Neural cell (in vitro differentiated cells): ENCODE results near the gene LRMDA. TPM values are rescaled to one million over a fixed set of nuclear protein-coding genes. Genes with fewer than 3 reads are reported as not detected.

Experiments
- H2AFZ ChIP-seq: fragments of 200-600, 300-800 bp; sonication (generic), shearing (Covaris generic); 2 replicates; pipeline ENCODE4 v1.6.0; 2014; ENCODE audit warnings: low read depth, mild to moderate bottlenecking, antibody characterized with exemption, low read length, moderate library complexity
- H3F3A ChIP-seq: fragments of 200-600 bp; shearing (Covaris generic); 2 replicates; pipeline ENCODE4 v1.6.1; 2016; ENCODE audit warnings: mild to moderate bottlenecking, moderate library complexity, mixed read lengths, antibody characterized with exemption, low read length; ENCODE audit not compliant: insufficient read depth, poor library complexity, severe bottlenecking
- H3K27ac ChIP-seq: fragments of 200-600, 300-800 bp; sonication (generic), shearing (Covaris generic); 2 replicates; pipeline ENCODE4 v1.5.1; 2014; ENCODE audit warnings: mild to moderate bottlenecking, low read length, moderate library complexity
- H3K27me3 ChIP-seq: fragments of 300-800, 200-600 bp; sonication (generic), shearing (Covaris generic); 2 replicates; pipeline ENCODE4 v1.6.0; 2014; ENCODE audit warnings: mild to moderate bottlenecking, low read depth, low read length, moderate library complexity; ENCODE audit not compliant: insufficient read depth
- H3K36me3 ChIP-seq: fragments of 300-800, 200-600 bp; sonication (generic), shearing (Covaris generic); 2 replicates; pipeline ENCODE4 v1.5.1; 2014; ENCODE audit warnings: mild to moderate bottlenecking, antibody characterized with exemption, low read length, moderate library complexity; ENCODE audit not compliant: insufficient read depth
- H3K4me2 ChIP-seq: fragments of 300-800, 200-600 bp; sonication (generic), shearing (Covaris generic); 2 replicates; pipeline ENCODE4 v1.6.0; 2014; ENCODE audit warnings: mild to moderate bottlenecking, low read length
- H3K4me3 ChIP-seq: fragments of 300-800, 200-600 bp; sonication (generic), shearing (Covaris generic); 2 replicates; pipeline ENCODE4 v1.5.1; 2014; ENCODE audit warnings: mild to moderate bottlenecking, low read length, moderate library complexity
- H3K79me2 ChIP-seq: fragments of 200-600 bp; shearing (Covaris generic); replicated peaks from 2 replicates; pipeline ENCODE4 v1.6.0; 2014; ENCODE audit warnings: mild to moderate bottlenecking, low read length, moderate library complexity; ENCODE audit not compliant: insufficient read depth
- H3K9ac ChIP-seq: fragments of 300-800, 200-600 bp; sonication (generic), shearing (Covaris generic); 2 replicates; pipeline ENCODE4 v1.6.1; 2016; ENCODE audit warnings: mild to moderate bottlenecking, low read length, mixed read lengths
- H3K9me2 ChIP-seq: fragments of 200-600 bp; shearing (Covaris generic); 2 replicates; pipeline ENCODE4 v1.6.1; 2016; ENCODE audit warnings: mild to moderate bottlenecking, low read length, mixed read lengths; ENCODE audit not compliant: insufficient read depth
- H3K9me3 ChIP-seq: fragments of 200-600, 300-800 bp; sonication (generic), shearing (Covaris generic); 2 replicates; pipeline ENCODE4 v1.6.1; 2016; ENCODE audit warnings: mild to moderate bottlenecking, mixed run types, low read length, moderate library complexity, mixed read lengths
- H4K20me1 ChIP-seq: fragments of 200-600 bp; shearing (Covaris generic); 2 replicates; pipeline ENCODE4 v1.6.1; 2016; ENCODE audit warnings: mild to moderate bottlenecking, mixed run types; ENCODE audit not compliant: insufficient read depth
- EP300 ChIP-seq: fragments of 450-650 bp; conservative IDR thresholded peaks from 2 replicates; pipeline ENCODE4 v1.6.1; 2014; ENCODE audit warnings: antibody characterized with exemption, mild to moderate bottlenecking, moderate library complexity; ENCODE audit not compliant: poor library complexity, severe bottlenecking
- EZH2 ChIP-seq: fragments of 200-600, 300-800 bp; shearing (Covaris generic), sonication (generic); IDR thresholded peaks from 2 replicates; pipeline ENCODE4 v1.6.1; 2014; ENCODE audit warnings: antibody characterized with exemption, low read length, borderline replicate concordance, mild to moderate bottlenecking; ENCODE audit not compliant: insufficient read depth, poor library complexity, severe bottlenecking
- MXI1 ChIP-seq: fragments of 450-650 bp; conservative IDR thresholded peaks from 2 replicates; pipeline ENCODE4 v1.6.1; 2014; ENCODE audit warnings: antibody characterized with exemption, mild to moderate bottlenecking; ENCODE audit not compliant: poor library complexity, severe bottlenecking
- POLR2AphosphoS5 ChIP-seq: IDR thresholded peaks from 2 replicates; pipeline ENCODE4 v1.6.1; 2012
- RAD21 ChIP-seq: fragments of 450-650 bp; conservative IDR thresholded peaks from 2 replicates; pipeline ENCODE4 v1.6.1; 2014; ENCODE audit warnings: antibody characterized with exemption, mild to moderate bottlenecking, moderate library complexity
- SMC3 ChIP-seq: fragments of 450-650 bp; conservative IDR thresholded peaks from 2 replicates; pipeline ENCODE4 v1.6.1; 2014; ENCODE audit warnings: antibody characterized with exemption, mild to moderate bottlenecking, moderate library complexity; ENCODE audit not compliant: poor library complexity
- TAF1 ChIP-seq: IDR thresholded peaks from 2 replicates; pipeline ENCODE4 v1.6.1; 2012; ENCODE audit warnings: low read depth
- polyA plus RNA-seq: library from polyadenylated mRNA; depleted of rRNA; stranded (reverse); fragments of >200 nt; gene quantifications from 2 replicates; pipeline ENCODE4 v1.2.3, GENCODE V29; 2014
- TF ChIP-seq, protein P1 (sequence below): fragments of 450-650 bp; IDR thresholded peaks from 2 replicates; pipeline ENCODE4 v1.5.1; 2014; ENCODE audit warnings: antibody characterized with exemption, mild to moderate bottlenecking, moderate library complexity; ENCODE audit not compliant: poor library complexity, severe bottlenecking
- TF ChIP-seq, protein P2 (sequence below): IDR thresholded peaks from 2 replicates; pipeline ENCODE4 v1.6.1; 2012; ENCODE audit warnings: borderline replicate concordance

LRMDA gene
- polyA plus RNA-seq, 1 donor from 2014 or later = 5.6 TPM

DNA sequence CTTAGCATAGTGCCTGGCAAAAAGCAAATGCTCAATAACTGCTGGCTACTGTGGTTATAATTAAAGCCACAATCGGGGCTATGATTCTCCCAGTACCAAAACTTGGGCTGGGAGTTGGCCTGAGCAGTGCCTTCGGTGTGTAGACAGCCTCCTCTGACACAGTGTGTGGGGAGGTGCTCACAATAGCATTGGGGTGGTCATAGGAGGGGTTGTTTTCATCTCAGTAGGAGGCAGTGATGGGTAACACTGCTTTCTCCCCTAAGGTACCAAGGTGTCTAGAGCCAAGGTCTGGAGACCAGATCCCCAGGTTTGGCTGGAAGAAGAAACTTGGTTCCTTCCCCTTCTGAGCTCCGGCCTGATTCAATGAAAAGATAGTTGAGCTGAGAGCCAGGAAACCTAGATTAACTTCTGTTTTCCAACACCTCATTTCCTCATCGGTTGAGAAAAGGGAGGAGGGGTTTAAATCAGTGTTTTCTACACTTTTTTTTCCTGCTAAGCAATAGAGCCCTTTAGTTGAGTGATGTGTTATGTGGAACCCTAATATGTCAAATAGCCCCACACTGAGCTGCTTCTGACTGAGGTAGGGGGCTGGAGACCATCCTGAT lies 68.2 kb downstream of the LRMDA start:
- H3K27me3 ChIP-seq = no peaks in the 10 kb centered on the region
- H3K36me3 ChIP-seq = no peaks in the 10 kb centered on the region
- no peak overlapping the region for H3K27ac ChIP-seq
- TF ChIP-seq, protein P1, sequence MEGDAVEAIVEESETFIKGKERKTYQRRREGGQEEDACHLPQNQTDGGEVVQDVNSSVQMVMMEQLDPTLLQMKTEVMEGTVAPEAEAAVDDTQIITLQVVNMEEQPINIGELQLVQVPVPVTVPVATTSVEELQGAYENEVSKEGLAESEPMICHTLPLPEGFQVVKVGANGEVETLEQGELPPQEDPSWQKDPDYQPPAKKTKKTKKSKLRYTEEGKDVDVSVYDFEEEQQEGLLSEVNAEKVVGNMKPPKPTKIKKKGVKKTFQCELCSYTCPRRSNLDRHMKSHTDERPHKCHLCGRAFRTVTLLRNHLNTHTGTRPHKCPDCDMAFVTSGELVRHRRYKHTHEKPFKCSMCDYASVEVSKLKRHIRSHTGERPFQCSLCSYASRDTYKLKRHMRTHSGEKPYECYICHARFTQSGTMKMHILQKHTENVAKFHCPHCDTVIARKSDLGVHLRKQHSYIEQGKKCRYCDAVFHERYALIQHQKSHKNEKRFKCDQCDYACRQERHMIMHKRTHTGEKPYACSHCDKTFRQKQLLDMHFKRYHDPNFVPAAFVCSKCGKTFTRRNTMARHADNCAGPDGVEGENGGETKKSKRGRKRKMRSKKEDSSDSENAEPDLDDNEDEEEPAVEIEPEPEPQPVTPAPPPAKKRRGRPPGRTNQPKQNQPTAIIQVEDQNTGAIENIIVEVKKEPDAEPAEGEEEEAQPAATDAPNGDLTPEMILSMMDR = no peak
- TF ChIP-seq EP300 = no peak
- TF ChIP-seq, protein P2, sequence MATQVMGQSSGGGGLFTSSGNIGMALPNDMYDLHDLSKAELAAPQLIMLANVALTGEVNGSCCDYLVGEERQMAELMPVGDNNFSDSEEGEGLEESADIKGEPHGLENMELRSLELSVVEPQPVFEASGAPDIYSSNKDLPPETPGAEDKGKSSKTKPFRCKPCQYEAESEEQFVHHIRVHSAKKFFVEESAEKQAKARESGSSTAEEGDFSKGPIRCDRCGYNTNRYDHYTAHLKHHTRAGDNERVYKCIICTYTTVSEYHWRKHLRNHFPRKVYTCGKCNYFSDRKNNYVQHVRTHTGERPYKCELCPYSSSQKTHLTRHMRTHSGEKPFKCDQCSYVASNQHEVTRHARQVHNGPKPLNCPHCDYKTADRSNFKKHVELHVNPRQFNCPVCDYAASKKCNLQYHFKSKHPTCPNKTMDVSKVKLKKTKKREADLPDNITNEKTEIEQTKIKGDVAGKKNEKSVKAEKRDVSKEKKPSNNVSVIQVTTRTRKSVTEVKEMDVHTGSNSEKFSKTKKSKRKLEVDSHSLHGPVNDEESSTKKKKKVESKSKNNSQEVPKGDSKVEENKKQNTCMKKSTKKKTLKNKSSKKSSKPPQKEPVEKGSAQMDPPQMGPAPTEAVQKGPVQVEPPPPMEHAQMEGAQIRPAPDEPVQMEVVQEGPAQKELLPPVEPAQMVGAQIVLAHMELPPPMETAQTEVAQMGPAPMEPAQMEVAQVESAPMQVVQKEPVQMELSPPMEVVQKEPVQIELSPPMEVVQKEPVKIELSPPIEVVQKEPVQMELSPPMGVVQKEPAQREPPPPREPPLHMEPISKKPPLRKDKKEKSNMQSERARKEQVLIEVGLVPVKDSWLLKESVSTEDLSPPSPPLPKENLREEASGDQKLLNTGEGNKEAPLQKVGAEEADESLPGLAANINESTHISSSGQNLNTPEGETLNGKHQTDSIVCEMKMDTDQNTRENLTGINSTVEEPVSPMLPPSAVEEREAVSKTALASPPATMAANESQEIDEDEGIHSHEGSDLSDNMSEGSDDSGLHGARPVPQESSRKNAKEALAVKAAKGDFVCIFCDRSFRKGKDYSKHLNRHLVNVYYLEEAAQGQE = no peak
- TF ChIP-seq TAF1 = no peak
- no peak for TF ChIP-seq MXI1
- no peak for TF ChIP-seq POLR2AphosphoS5
- TF ChIP-seq RAD21 = no peak
- no peak for TF ChIP-seq EZH2
- TF ChIP-seq SMC3 = no peak
- no peak overlapping the region for H3K9ac ChIP-seq
- no peak overlapping the region for H3K4me3 ChIP-seq
- H3F3A ChIP-seq = no peaks in the 10 kb centered on the region
- H4K20me1 ChIP-seq = no peaks in the 10 kb centered on the region
- no peaks in the 10 kb centered on the region for H3K79me2 ChIP-seq
- H3K4me2 ChIP-seq = no peak overlapping the region
- H3K9me3 ChIP-seq = no peaks in the 10 kb centered on the region
- no peaks in the 10 kb centered on the region for H3K9me2 ChIP-seq
- no peak overlapping the region for H2AFZ ChIP-seq

DNA sequence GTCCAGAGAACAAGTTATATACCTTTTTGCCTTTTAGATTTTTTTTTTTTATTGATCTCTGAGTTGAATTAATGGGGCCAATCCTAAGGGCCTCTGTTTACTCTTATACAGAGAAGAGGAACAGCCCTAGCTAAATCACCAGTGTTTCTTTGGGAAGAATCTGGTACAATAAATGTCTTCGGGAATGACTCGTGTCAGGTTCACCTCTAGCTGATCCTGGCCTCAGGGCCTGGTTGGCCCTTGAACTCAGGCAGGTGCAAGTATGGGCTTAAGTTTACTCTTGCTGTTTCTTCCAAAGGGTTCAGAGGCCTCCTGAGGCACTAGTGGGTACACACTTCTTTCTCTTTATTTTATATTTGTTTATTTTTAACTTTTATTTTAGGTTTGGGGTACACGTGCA lies 71.0 kb downstream of the LRMDA start:
- TF ChIP-seq SMC3 (no peak), EP300 (no peak), TAF1 (no peak), MXI1 (no peak), EZH2 (no peak)
- TF ChIP-seq, protein P1 = no peak
- H3K9me2 ChIP-seq = no peaks in the 10 kb centered on the region
- no peaks in the 10 kb centered on the region for H3F3A ChIP-seq
- H3K9ac ChIP-seq = no peak overlapping the region
- no peaks in the 10 kb centered on the region for H3K27me3 ChIP-seq
- H2AFZ ChIP-seq = no peak overlapping the region
- H3K9me3 ChIP-seq = no peaks in the 10 kb centered on the region
- no peaks in the 10 kb centered on the region for H3K79me2 ChIP-seq
- no peak overlapping the region for H3K4me3 ChIP-seq
- no peak overlapping the region for H3K27ac ChIP-seq
- H3K4me2 ChIP-seq = no peak overlapping the region
- H4K20me1 ChIP-seq = no peaks in the 10 kb centered on the region
- no peaks in the 10 kb centered on the region for H3K36me3 ChIP-seq
